Spleen (tissue), 11 donors: ENCODE data around the gene MAP3K6. TPM values are rescaled to one million over a fixed set of nuclear protein-coding genes. Genes with fewer than 3 reads are reported as not detected.
A peak's percentile ranks its signal among the peaks of the same experiment; 100 is the strongest.

Experiments used
- DNase-seq: peaks from one replicate; pipeline ENCODE4 v3.0.0-alpha.2; 2020
- H3K27ac ChIP-seq, 8 donors: fragments of 200-600 bp; sonication (generic) in 7 of 8; 1 replicate in 4 of 8; 2 replicates in 4 of 8; pipeline versions ENCODE4 v1.5.0 to v1.8.0; 2016 to 2021; ENCODE audit warnings: inconsistent platforms in 4 of 8, mild to moderate bottlenecking in 4 of 8, moderate library complexity in 1 of 8
- H3K27me3 ChIP-seq, 7 donors: fragments of 200-600 bp; sonication (generic) in 6 of 7; replicated peaks in 1 of 7; 1 replicate in 4 of 7; 2 replicates in 3 of 7; pipeline versions ENCODE4 v1.5.0 to v1.8.0; 2016 to 2021; ENCODE audit warnings: inconsistent platforms in 3 of 7, mild to moderate bottlenecking in 1 of 7
- H3K36me3 ChIP-seq, 6 donors: fragments of 200-600 bp; sonication (generic) in 5 of 6; 1 replicate in 4 of 6; 2 replicates in 2 of 6; pipeline versions ENCODE4 v1.5.0 to v1.8.0; 2016 to 2021; ENCODE audit warnings: inconsistent platforms in 2 of 6
- H3K4me1 ChIP-seq, 6 donors: fragments of 200-600 bp; sonication (generic) in 5 of 6; 1 replicate in 3 of 6; 2 replicates in 3 of 6; pipeline versions ENCODE4 v1.5.0 to v1.8.0; 2016 to 2021; ENCODE audit warnings: inconsistent platforms in 3 of 6
- H3K4me3 ChIP-seq, 8 donors: fragments of 200-600 bp; sonication (generic) in 7 of 8; 1 replicate in 4 of 8; 2 replicates in 4 of 8; pipeline versions ENCODE4 v1.5.0 to v1.8.0; 2016 to 2021; ENCODE audit warnings: inconsistent platforms in 4 of 8, mild to moderate bottlenecking in 4 of 8, moderate library complexity in 2 of 8
- H3K9me3 ChIP-seq, 8 donors: fragments of 200-600 bp; sonication (generic) in 7 of 8; 1 replicate in 4 of 8; 2 replicates in 4 of 8; pipeline versions ENCODE4 v1.5.0 to v1.8.0; 2016 to 2021; ENCODE audit warnings: inconsistent platforms in 4 of 8
- POLR2A ChIP-seq, 3 donors: fragments of 450-650 bp; IDR thresholded peaks; one replicate each; pipeline ENCODE4 v1.5.1; 2017; ENCODE audit warnings: antibody characterized with exemption in 3 of 3, mild to moderate bottlenecking in 1 of 3
- POLR2AphosphoS5 ChIP-seq, 3 donors: sonication (generic); formaldehyde crosslinking; IDR thresholded peaks; one replicate each; pipeline ENCODE4 v1.5.1; 2017; ENCODE audit warnings: antibody characterized with exemption in 3 of 3
- WGBS, 5 donors: extraction: QIAGEN DNeasy Blood & Tissue Kit in 3 of 5; methylation state at CpG; one replicate each; pipeline versions ENCODE4 v1.1.5 to v1.1.7; 2013 to 2018; 5-methylcytosine and 5-hydroxymethylcytosine counted together
- intact Hi-C: fragments of 100-400 bp; cut with DNase I; formaldehyde crosslinking; loops from one replicate; pipeline ENCODE4 v1.15.0; 2023; ENCODE audit warnings: low total_unique reads
- polyA plus RNA-seq, 3 donors: library from polyadenylated mRNA; stranded (reverse); fragments of 200-250 nt; gene quantifications; one replicate each; pipeline ENCODE4 v1.2.1, GENCODE V29; 2013
- small RNA-seq, 4 donors: library from RNA; depleted of rRNA; stranded (forward); fragments of <200 nt; gene quantifications; one replicate each; pipeline ENCODE3, GENCODE V24; 2016
- total RNA-seq, 7 donors: library from RNA; depleted of rRNA in 3 of 7; stranded (reverse); fragments of >200 nt in 3 of 7; fragmentation: NEBNext Ultra II Directional in 4 of 7; extraction: Animal tissue kit (Norgen Biotek cat#: 25700) in 4 of 7; gene quantifications; one replicate each; pipeline versions ENCODE4 v1.1.0 to v1.2.1, GENCODE V29; 2016 to 2021
- TF ChIP-seq, protein P1 (sequence below), 11 experiments: fragments of 200-600 bp in 7 of 11; fragments of 450-650 bp in 4 of 11; sonication (generic) in 4 of 11; IDR thresholded peaks in 8 of 11; conservative IDR thresholded peaks in 3 of 11; 1 replicate in 7 of 11; 2 replicates in 4 of 11; pipeline versions ENCODE4 v1.4.0 to v1.8.0; 2016 to 2021; ENCODE audit warnings: antibody characterized with exemption in 11 of 11, inconsistent platforms in 4 of 11, mild to moderate bottlenecking in 1 of 11
- donor health status: healthy with polysubstance abuse.
- donor health status: DM: no; HTN: no; CAD: no; lungs with moderate emphysema.
- donor health status: DM: no; HTN: no; CAD: no.
- donor health status: Bipolar disorder and iron deficiency.
- donor health status: healthy.
- donor health status: DM: no; HTN: no; CAD: no.
- donor health status: DM: yes; HTN: yes; CAD: no.

MAP3K6 gene
- total and polyA plus RNA-seq, 10 donors = 20.3 to 55.0 (median 31.0) TPM

DNA sequence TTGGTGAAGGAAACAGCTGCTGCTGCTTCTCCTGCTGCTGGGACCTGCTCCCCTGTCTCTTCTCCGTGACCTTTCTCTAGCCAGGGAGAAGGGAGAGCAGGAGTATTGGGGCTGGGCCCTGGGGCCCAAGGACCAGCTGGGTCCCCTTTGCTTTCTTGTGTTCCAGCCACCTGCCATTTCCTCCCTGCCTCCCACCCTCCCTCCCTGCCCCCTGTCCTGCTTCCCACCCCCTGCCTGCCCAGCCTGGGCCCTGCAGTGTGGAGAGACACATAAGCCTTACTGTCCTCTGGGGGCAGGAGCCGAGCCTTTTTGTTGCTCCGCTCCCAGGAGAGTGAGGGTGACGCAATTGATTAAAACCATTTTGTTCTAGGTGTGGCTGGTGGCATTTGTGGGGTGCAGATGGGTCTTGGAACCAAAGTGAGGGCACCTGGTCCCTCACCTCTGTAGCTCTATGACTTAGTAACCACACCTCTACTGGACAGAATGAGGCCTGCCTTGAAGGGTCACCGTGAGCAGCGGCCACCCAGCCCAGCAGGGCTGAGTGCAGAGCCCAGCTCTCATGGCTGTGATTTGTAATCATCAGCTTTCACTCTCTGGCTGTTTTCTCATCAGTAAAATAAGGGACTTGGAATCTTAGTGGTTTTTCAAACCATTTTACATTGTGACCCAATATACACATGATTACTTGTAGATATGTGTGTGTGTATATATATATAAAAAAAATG is 58.7 kb downstream of the MAP3K6 start:
- H3K27ac ChIP-seq = no peak overlapping the region
- WGBS, 5 donors = 87 to 91% (median 90%) methylated on average over 5 to 6 of the region's 6 CpGs

DNA sequence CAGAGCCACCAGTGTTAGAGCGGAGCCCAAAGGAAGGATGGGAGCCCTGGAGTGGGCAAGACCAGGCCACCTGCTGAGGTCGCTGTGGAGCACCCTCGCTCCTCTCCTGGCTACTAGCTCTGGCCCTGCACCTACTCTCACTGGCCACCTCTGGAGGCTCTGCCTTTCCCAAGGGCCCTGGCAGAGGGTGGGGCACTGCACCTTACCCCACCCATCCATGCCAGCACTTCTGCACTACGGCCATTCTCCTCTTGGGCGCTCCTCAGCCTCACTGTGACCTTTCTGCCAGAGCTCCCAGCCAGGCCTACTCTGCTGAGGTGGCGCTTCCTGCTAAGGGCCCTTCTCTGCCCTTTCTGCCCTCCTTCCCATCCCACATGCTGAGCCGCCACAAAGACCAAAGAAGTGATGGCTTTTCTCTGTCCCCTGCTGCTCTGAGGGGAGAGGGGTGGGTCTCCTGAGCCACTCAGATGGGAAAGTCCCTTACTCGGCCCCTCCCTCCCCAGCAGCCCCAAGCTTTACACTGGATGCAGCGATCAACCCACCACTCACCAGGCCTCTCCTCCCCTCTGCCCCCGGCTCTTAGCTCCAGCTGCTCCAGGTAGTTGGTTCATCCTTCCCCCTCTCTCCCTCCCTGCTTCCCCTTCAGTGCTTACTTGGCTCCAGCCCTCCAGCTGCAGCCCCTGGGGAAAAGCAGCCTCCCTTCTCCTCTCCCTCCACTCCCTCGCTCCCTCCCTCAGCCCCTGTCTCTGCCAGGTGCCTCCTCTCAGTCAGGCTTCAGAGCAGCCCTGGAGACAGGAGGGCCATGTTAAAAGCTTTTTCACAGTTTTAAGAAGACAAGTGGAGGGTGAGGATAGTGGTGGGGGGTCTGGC is 59.6 kb downstream of the MAP3K6 start:
- no peaks in the 10 kb centered on the region for H3K9me3 ChIP-seq
- peaks cover 0 to 86% (median 44%) of the 10 kb centered on the region in 6 donors for H3K36me3 ChIP-seq
- no peak overlapping the region for H3K4me3 ChIP-seq
- H3K4me1 ChIP-seq = no peaks in the 10 kb centered on the region
- 80 to 87% (median 82%) methylated on average over 8 to 11 of the region's 11 CpGs for WGBS, 5 donors
- no peak overlapping the region for H3K27ac ChIP-seq
- TF ChIP-seq POLR2A (IDR thresholded peaks at IDR 0.05) = no peak
- peak in 1 of 3 donors; percentile 19 for TF ChIP-seq POLR2AphosphoS5 (IDR thresholded peaks at IDR 0.05)
- DNase-seq = no peak
- H3K27me3 ChIP-seq = no peaks in the 10 kb centered on the region
- intact Hi-C loops = no loop called here

More for the DNA sequence above, 58.7 kb downstream of the MAP3K6 start:
- no peak for TF ChIP-seq POLR2AphosphoS5 (IDR thresholded peaks at IDR 0.05)
- DNase-seq = no peak
- intact Hi-C loops = no loop called here
- no peaks in the 10 kb centered on the region for H3K9me3 ChIP-seq
- no peaks in the 10 kb centered on the region for H3K4me1 ChIP-seq
- no peak overlapping the region for H3K4me3 ChIP-seq
- H3K27me3 ChIP-seq = no peaks in the 10 kb centered on the region
- peaks cover 0 to 77% (median 39%) of the 10 kb centered on the region in 6 donors for H3K36me3 ChIP-seq

DNA sequence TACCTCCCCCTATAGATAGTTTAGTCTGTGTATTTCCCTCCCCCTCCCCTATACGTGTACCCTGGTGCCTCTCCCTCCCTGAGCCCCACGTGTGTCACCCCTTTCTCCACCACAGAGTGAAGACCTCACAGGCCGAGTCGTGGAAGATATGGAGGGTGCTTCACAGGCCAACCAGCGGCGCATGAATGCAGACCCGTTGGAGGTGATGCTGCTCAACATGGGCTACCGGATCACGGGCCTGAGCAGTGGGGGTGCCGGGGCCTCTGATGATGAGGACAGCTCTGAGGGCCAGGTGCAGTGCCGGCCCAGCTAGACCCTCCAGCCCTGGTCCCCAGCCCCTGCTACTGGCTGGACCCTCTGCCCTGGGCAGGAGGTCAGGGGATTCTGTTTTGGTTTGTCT is 60.7 kb downstream of the MAP3K6 start:
- Histone ChIP-seq H3K27me3 (no peaks in the 10 kb centered on the region), H3K27ac (no peak overlapping the region), H3K36me3 (peaks cover 0 to 89% (median 50%) of the 10 kb centered on the region in 6 donors), H3K4me1 (peaks cover 0 to 7% (median 2%) of the 10 kb centered on the region in 6 donors), H3K4me3 (no peak overlapping the region), H3K9me3 (no peaks in the 10 kb centered on the region)
- WGBS, 5 donors = 91 to 95% (median 93%) methylated on average over 10 to 11 of the region's 11 CpGs
- no peak for DNase-seq
- TF ChIP-seq POLR2AphosphoS5 (IDR thresholded peaks at IDR 0.05) = no peak
- TF ChIP-seq POLR2A (IDR thresholded peaks at IDR 0.05) = no peak
- TF ChIP-seq, protein P1, sequence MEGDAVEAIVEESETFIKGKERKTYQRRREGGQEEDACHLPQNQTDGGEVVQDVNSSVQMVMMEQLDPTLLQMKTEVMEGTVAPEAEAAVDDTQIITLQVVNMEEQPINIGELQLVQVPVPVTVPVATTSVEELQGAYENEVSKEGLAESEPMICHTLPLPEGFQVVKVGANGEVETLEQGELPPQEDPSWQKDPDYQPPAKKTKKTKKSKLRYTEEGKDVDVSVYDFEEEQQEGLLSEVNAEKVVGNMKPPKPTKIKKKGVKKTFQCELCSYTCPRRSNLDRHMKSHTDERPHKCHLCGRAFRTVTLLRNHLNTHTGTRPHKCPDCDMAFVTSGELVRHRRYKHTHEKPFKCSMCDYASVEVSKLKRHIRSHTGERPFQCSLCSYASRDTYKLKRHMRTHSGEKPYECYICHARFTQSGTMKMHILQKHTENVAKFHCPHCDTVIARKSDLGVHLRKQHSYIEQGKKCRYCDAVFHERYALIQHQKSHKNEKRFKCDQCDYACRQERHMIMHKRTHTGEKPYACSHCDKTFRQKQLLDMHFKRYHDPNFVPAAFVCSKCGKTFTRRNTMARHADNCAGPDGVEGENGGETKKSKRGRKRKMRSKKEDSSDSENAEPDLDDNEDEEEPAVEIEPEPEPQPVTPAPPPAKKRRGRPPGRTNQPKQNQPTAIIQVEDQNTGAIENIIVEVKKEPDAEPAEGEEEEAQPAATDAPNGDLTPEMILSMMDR (IDR thresholded peaks at IDR 0.05 in 8 of 11, conservative IDR thresholded peaks at IDR 0.05 in 3 of 11) = no peak
- intact Hi-C loops = no loop called here

Small RNAs within 50 kb of the gene (small RNA-seq; reads per million reads assigned to genes)
- gene RNU6-48P = 0 reads per million in 4 donors

Other genes with a start within 250 kb of the MAP3K6 start
- 10 to 100 TPM; 21.2 to 40.4 (median 35.0) TPM for gene SLC9A1, start 211.8 kb downstream of the MAP3K6 start, total RNA-seq
- gene SLC9A1, start 211.8 kb downstream of the MAP3K6 start, polyA plus RNA-seq = 10 to 100 TPM in 1 of 3 donors, 1 to 10 TPM in 2; 6.0 to 14.8 (median 7.7) TPM
- 10 to 100 TPM; 43.4 to 56.5 (median 49.4) TPM for gene WDTC1, start 132.3 kb downstream of the MAP3K6 start, total RNA-seq
- 10 to 100 TPM in 1 of 3 donors, 1 to 10 TPM in 2; 7.7 to 21.1 (median 8.5) TPM for gene WDTC1, start 132.3 kb downstream of the MAP3K6 start, polyA plus RNA-seq
- 10 to 100 TPM; 25.4 to 33.2 (median 31.6) TPM for gene TMEM222, start 44.8 kb downstream of the MAP3K6 start, total RNA-seq
- 10 to 100 TPM; 31.4 to 38.9 (median 34.1) TPM for gene TMEM222, start 44.8 kb downstream of the MAP3K6 start, polyA plus RNA-seq
- 10 to 100 TPM; 54.9 to 97.0 (median 63.2) TPM for gene SYTL1, start 24.9 kb downstream of the MAP3K6 start, total RNA-seq
- 100 to 1,000 TPM; 111 to 208 (median 159) TPM for gene SYTL1, start 24.9 kb downstream of the MAP3K6 start, polyA plus RNA-seq
- 10 to 100 TPM in 3 of 7 donors, 1 to 10 TPM in 4; 4.4 to 21.7 (median 7.7) TPM for gene FCN3, start 7.9 kb upstream of the MAP3K6 start, total RNA-seq
- gene FCN3, start 7.9 kb upstream of the MAP3K6 start, polyA plus RNA-seq = 10 to 100 TPM in 2 of 3 donors, 1 to 10 TPM in 1; 3.7 to 14.4 (median 11.7) TPM
- gene CD164L2, start 16.4 kb upstream of the MAP3K6 start, total RNA-seq = not detected
- under 1 TPM in 1 of 3 donors, not detected in 2; 0.06 TPM for gene CD164L2, start 16.4 kb upstream of the MAP3K6 start, polyA plus RNA-seq
- under 1 TPM in 3 of 7 donors, not detected in 4; 0.17 to 0.40 (median 0.28) TPM for gene GPR3, start 25.7 kb upstream of the MAP3K6 start, total RNA-seq
- gene GPR3, start 25.7 kb upstream of the MAP3K6 start, polyA plus RNA-seq = under 1 TPM; 0.05 to 0.15 (median 0.10) TPM
- 100 to 1,000 TPM in 4 of 7 donors, 10 to 100 TPM in 3; 92.1 to 196 (median 129) TPM for gene WASF2, start 123.2 kb upstream of the MAP3K6 start, total RNA-seq
- gene WASF2, start 123.2 kb upstream of the MAP3K6 start, polyA plus RNA-seq = 10 to 100 TPM; 17.2 to 36.8 (median 23.5) TPM
- gene AHDC1, start 237.2 kb upstream of the MAP3K6 start, total RNA-seq = 100 to 1,000 TPM in 1 of 7 donors, 10 to 100 TPM in 6; 35.1 to 104 (median 54.6) TPM
- 10 to 100 TPM in 1 of 3 donors, 1 to 10 TPM in 2; 3.2 to 24.2 (median 4.3) TPM for gene AHDC1, start 237.2 kb upstream of the MAP3K6 start, polyA plus RNA-seq